Immature natural killer cell (primary cell): ENCODE measurements around the gene C9orf153. TPM values are rescaled to one million over a fixed set of nuclear protein-coding genes. Genes with fewer than 3 reads are reported as not detected.

Experiments used
- DNase-seq, 3 donors: peaks; one replicate each; pipeline ENCODE4 v3.0.0; 2022; ENCODE audit warnings: mixed read lengths in 1 of 3
- H3K27ac Mint-ChIP-seq, 6 donors: one replicate each; pipeline ENCODE4 v1.8.0; 2020; ENCODE audit warnings: mixed read lengths in 6 of 6, mild to moderate bottlenecking in 5 of 6, inconsistent platforms in 4 of 6, moderate library complexity in 3 of 6
- H3K27me3 Mint-ChIP-seq, 3 donors: one replicate each; pipeline ENCODE4 v1.8.0; 2020 to 2021; ENCODE audit warnings: low read depth in 3 of 3, mild to moderate bottlenecking in 3 of 3, mixed read lengths in 3 of 3, moderate library complexity in 3 of 3, inconsistent platforms in 1 of 3
- H3K36me3 Mint-ChIP-seq, 3 donors: one replicate each; pipeline ENCODE4 v1.8.0; 2020; ENCODE audit warnings: mixed read lengths in 3 of 3, inconsistent platforms in 2 of 3, mild to moderate bottlenecking in 2 of 3
- H3K4me1 Mint-ChIP-seq, 2 donors: one replicate each; pipeline ENCODE4 v1.8.0; 2020; ENCODE audit warnings: inconsistent platforms in 2 of 2, mild to moderate bottlenecking in 2 of 2, mixed read lengths in 2 of 2, moderate library complexity in 1 of 2
- H3K4me3 Mint-ChIP-seq, 5 donors: one replicate each; pipeline ENCODE4 v1.8.0; 2020; ENCODE audit warnings: mild to moderate bottlenecking in 5 of 5, mixed read lengths in 5 of 5, inconsistent platforms in 3 of 5, moderate library complexity in 3 of 5
- H3K9me3 Mint-ChIP-seq, 6 donors: one replicate each; pipeline ENCODE4 v1.8.0; 2020; ENCODE audit warnings: mild to moderate bottlenecking in 6 of 6, mixed read lengths in 6 of 6, inconsistent platforms in 4 of 6, moderate library complexity in 3 of 6
- polyA plus RNA-seq, 3 donors: library from polyadenylated mRNA; unstranded; fragments of 300-500 nt; fragmentation: Illumina TruSeq; gene quantifications; one replicate each; pipeline ENCODE4 v1.2.3, GENCODE V29; 2021

The C9orf153 gene
- polyA plus RNA-seq, 3 donors from 2014 or later, result not detected

DNA sequence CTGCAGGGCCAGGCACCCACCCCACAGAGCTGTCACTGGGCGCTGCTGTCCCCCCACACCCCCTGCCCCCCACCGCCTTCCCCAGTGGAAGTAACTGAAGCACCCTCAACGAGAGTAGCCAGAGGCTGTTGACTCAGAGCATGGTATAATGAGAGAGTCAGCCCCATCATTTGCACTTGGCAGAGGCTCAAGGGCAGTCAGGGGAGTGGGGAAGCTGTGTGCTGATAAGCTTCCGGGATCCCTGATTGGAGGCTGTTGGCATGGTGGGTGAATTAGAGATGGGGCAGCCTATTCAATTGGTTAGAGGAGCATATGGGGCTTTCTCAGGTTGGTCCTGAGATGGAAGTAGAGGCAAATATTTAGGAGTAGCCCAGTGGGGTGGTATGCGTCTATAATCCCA lies 83.0 kb downstream of the C9orf153 start:
- no peak overlapping the region for H3K4me3 Mint-ChIP-seq

DNA sequence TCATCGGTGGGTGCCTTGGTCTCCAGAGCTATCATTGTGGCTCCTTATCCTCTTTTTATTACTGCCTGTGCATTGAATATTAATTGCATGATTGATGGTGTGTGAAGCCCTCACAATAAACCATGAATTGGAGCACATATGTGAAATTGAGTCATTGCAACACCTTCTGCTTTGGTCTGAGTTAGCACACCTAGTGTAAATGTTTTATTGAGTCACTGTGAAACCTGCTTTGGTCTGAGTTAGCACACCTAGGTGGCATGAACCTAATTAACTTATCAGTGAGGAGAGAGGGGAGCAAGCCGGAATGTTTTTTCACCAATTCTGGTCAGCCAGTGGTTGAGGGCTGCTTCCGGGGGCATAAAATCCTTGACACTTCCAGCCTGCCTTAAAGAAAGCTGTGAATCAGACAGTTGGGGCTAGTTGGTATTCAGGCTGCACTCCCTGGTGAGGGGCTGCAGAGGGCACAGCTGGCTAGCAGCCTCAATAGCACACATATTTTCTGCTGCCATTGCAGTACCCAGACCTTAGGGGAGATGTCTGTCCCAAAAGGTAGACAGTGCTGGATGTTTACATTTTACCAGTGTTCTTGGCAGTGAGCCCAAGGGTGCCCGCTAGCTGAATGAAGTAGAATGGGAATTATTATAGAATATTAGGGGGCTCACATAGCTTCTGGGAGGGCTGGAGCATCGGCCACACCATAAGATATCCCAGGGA lies 83.6 kb downstream of the C9orf153 start:
- no peak overlapping the region for H3K4me3 Mint-ChIP-seq
- H3K36me3 Mint-ChIP-seq, result no peaks in the 10 kb centered on the region
- H3K27me3 Mint-ChIP-seq, result peaks cover 0 to 1% (median 0%) of the 10 kb centered on the region in 3 donors
- no peaks in the 10 kb centered on the region for H3K4me1 Mint-ChIP-seq
- no peak for DNase-seq
- no peaks in the 10 kb centered on the region for H3K9me3 Mint-ChIP-seq
- H3K27ac Mint-ChIP-seq, result no peak overlapping the region

More for the DNA sequence above, 83.0 kb downstream of the C9orf153 start:
- Mint-ChIP-seq H3K9me3 (no peaks in the 10 kb centered on the region), H3K4me1 (no peaks in the 10 kb centered on the region), H3K27ac (no peak overlapping the region), H3K27me3 (peaks cover 0 to 1% (median 0%) of the 10 kb centered on the region in 3 donors), H3K36me3 (no peaks in the 10 kb centered on the region)
- no peak for DNase-seq

- no peak for DNase-seq
- peaks cover 0 to 1% (median 0%) of the 10 kb centered on the region in 3 donors for H3K27me3 Mint-ChIP-seq
- no peaks in the 10 kb centered on the region for H3K4me1 Mint-ChIP-seq
- no peak overlapping the region for H3K27ac Mint-ChIP-seq
- no peaks in the 10 kb centered on the region for H3K9me3 Mint-ChIP-seq
- H3K36me3 Mint-ChIP-seq, result no peaks in the 10 kb centered on the region
- H3K4me3 Mint-ChIP-seq, result no peak overlapping the region
Measured at GRCh38 chr9:86175223-86175622, 84.2 kb downstream of the C9orf153 start.

Other genes starting within 250 kb of the C9orf153 start
- gene GOLM1, start 160.1 kb downstream of the C9orf153 start, polyA plus RNA-seq, result 10 to 100 TPM; 16.3 to 33.8 (median 17.6) TPM
- 10 to 100 TPM; 50.8 to 95.3 (median 74.9) TPM for gene ISCA1, start 22.9 kb upstream of the C9orf153 start, polyA plus RNA-seq
- gene TUT7, start 94.8 kb upstream of the C9orf153 start, polyA plus RNA-seq, result 10 to 100 TPM; 16.1 to 34.4 (median 18.0) TPM